DOHH2 (cell line): ENCODE data around the gene CIART.

Source experiments
- EZH2phosphoT487 ChIP-seq: fragments of 200-600 bp; sonication (generic); IDR thresholded peaks from 2 replicates; pipeline ENCODE4 v1.6.1; 2017; ENCODE audit warnings: borderline replicate concordance, mild to moderate bottlenecking, antibody characterized with exemption, low read length, moderate library complexity, mixed read lengths
- TF ChIP-seq, protein P1 (sequence below): fragments of 200-600 bp; sonication (generic); IDR thresholded peaks from one replicate; pipeline ENCODE4 v1.5.1; 2014; ENCODE audit warnings: antibody characterized with exemption, mild to moderate bottlenecking, low read depth, low read length; ENCODE audit not compliant: poor library complexity, severe bottlenecking

DNA sequence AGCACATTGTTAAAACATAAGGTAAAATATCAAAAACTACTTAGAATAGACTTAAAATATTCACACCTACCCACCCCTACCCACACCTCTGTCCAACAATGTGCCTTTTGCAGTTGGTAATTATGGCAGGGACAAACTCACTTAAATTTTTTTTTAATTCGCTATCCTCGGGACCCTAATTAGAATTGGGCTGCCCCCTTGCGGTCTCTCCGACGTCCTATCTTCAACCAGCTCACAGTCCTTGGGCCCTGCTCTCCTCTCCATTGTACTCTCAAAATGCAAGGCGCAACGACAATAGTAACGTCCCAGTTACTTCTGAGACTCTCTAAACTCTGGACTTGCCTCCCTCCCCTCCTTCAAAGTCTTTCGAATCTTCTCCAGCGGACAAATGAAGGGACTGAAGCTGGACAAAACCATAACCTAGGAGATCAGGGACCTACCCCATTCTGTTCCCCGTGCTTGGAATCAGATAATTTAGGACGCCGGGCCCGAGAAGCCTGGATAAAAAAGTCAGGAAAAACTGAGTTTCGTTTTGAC lies 1.1 kb upstream of the CIART start:
- TF ChIP-seq, protein P1, sequence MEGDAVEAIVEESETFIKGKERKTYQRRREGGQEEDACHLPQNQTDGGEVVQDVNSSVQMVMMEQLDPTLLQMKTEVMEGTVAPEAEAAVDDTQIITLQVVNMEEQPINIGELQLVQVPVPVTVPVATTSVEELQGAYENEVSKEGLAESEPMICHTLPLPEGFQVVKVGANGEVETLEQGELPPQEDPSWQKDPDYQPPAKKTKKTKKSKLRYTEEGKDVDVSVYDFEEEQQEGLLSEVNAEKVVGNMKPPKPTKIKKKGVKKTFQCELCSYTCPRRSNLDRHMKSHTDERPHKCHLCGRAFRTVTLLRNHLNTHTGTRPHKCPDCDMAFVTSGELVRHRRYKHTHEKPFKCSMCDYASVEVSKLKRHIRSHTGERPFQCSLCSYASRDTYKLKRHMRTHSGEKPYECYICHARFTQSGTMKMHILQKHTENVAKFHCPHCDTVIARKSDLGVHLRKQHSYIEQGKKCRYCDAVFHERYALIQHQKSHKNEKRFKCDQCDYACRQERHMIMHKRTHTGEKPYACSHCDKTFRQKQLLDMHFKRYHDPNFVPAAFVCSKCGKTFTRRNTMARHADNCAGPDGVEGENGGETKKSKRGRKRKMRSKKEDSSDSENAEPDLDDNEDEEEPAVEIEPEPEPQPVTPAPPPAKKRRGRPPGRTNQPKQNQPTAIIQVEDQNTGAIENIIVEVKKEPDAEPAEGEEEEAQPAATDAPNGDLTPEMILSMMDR, result peak; percentile 83
- no peak for TF ChIP-seq EZH2phosphoT487
